Erythroblast (primary cell): ENCODE measurements around the gene RNF151.

Source experiments
- GATA1 ChIP-seq: IDR thresholded peaks from 2 replicates; pipeline ENCODE4 v1.6.1; 2011; ENCODE audit warnings: low read depth, mild to moderate bottlenecking, control low read depth, low read length, moderate library complexity
- POLR2A ChIP-seq: IDR thresholded peaks from 2 replicates; pipeline ENCODE4 v1.6.1; 2011; ENCODE audit warnings: mild to moderate bottlenecking, low read length

DNA sequence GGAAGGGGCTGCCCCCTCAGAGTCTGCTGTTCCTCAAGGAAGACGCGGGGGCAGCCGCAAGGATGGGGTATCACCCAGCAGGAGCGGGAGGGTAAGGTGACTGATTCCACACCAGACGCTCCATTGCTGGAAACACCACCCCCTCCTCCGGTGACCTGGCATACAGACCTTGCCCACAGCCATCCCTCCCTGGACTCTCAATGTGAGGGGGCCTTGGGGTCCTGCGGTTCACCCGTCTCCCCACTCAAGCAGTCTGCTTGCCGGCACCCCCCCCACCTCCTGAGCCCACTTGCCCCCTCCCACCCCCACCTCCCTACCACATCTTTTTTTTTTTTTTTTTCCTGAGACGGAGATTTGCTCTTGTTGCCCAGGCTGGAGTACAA is 36.3 kb upstream of the RNF151 start:
- TF ChIP-seq POLR2A, result no peak
- TF ChIP-seq GATA1, result no peak
